PFSK-1 (cell line): ENCODE data around the gene CCDC12.

ENCODE experiments used
- FOXP2 ChIP-seq: optimal IDR thresholded peaks from 2 replicates; pipeline ENCODE3; 2011; ENCODE audit warnings: borderline replicate concordance, control low read depth, inconsistent platforms; ENCODE audit not compliant: insufficient read depth; ENCODE audit errors: extremely low read length, extremely low read depth
- POLR2AphosphoS5 ChIP-seq: IDR thresholded peaks from 2 replicates; pipeline ENCODE4 v1.6.1; 2012; ENCODE audit warnings: low read depth, mild to moderate bottlenecking, control low read depth, low read length, moderate library complexity
- REST ChIP-seq, 2 experiments: IDR thresholded peaks; 2 replicates each; pipeline versions ENCODE4 v1.6.1 to v1.8.0; 2011 to 2012; ENCODE audit warnings: low read depth in 2 of 2, low read length in 2 of 2, control low read depth in 1 of 2, inconsistent platforms in 1 of 2, mild to moderate bottlenecking in 1 of 2, moderate library complexity in 1 of 2; ENCODE audit not compliant: insufficient read depth in 1 of 2
- SIN3A ChIP-seq: IDR thresholded peaks from 2 replicates; pipeline ENCODE4 v1.6.1; 2012; ENCODE audit warnings: mild to moderate bottlenecking, low read length, moderate library complexity, borderline replicate concordance; ENCODE audit not compliant: insufficient read depth
- TAF1 ChIP-seq: IDR thresholded peaks from 2 replicates; pipeline ENCODE4 v1.6.1; 2012; ENCODE audit warnings: low read length, control low read depth, borderline replicate concordance; ENCODE audit not compliant: insufficient read depth

Gene CCDC12

GRCh38 chr3:46989146-46989810, 12.7 kb upstream of the CCDC12 start:
- no peak for TF ChIP-seq TAF1
- no peak for TF ChIP-seq REST (IDR thresholded peaks at IDR 0.05; ENCODE audit: insufficient read depth in 1 of 2, low read depth in 2 of 2, low read length in 2 of 2)
- no peak for TF ChIP-seq POLR2AphosphoS5
- TF ChIP-seq SIN3A = no peak
- TF ChIP-seq FOXP2 = no peak

GRCh38 chr3:46988616-46989015, 12.1 kb upstream of the CCDC12 start:
- TF ChIP-seq POLR2AphosphoS5 (no peak), FOXP2 (no peak), SIN3A (no peak), TAF1 (no peak), REST (IDR thresholded peaks at IDR 0.05; ENCODE audit: insufficient read depth in 1 of 2, low read depth in 2 of 2, low read length in 2 of 2) (no peak)

- TF ChIP-seq FOXP2 = no peak
- TF ChIP-seq TAF1 = no peak
Measured at GRCh38 chr3:46987743-46988401, 11.3 kb upstream of the CCDC12 start.

- TF ChIP-seq REST (IDR thresholded peaks at IDR 0.05; ENCODE audit: insufficient read depth in 1 of 2, low read depth in 2 of 2, low read length in 2 of 2) (no peak), POLR2AphosphoS5 (no peak), TAF1 (no peak), SIN3A (no peak), FOXP2 (no peak)
Measured at GRCh38 chr3:46987319-46987742, 10.8 kb upstream of the CCDC12 start.

GRCh38 chr3:46986782-46987310, 10.3 kb upstream of the CCDC12 start:
- no peak for TF ChIP-seq POLR2AphosphoS5
- no peak for TF ChIP-seq TAF1
- no peak for TF ChIP-seq SIN3A
- TF ChIP-seq FOXP2 = no peak
- no peak for TF ChIP-seq REST (IDR thresholded peaks at IDR 0.05; ENCODE audit: insufficient read depth in 1 of 2, low read depth in 2 of 2, low read length in 2 of 2)
